GM23248 (cell line): ENCODE measurements around the gene CPNE7.

Experiments used
- EZH2 ChIP-seq: fragments of 200-600 bp; sonication (generic); IDR thresholded peaks from 2 replicates; pipeline ENCODE4 v1.6.1; 2018; ENCODE audit warnings: antibody characterized with exemption, mild to moderate bottlenecking; ENCODE audit not compliant: insufficient read depth, poor library complexity, severe bottlenecking
- EZH2phosphoT487 ChIP-seq: fragments of 200-600 bp; sonication (generic); IDR thresholded peaks from 2 replicates; pipeline ENCODE4 v1.6.1; 2018; ENCODE audit warnings: antibody characterized with exemption, moderate library complexity, mild to moderate bottlenecking, low read depth; ENCODE audit not compliant: insufficient read depth

DNA sequence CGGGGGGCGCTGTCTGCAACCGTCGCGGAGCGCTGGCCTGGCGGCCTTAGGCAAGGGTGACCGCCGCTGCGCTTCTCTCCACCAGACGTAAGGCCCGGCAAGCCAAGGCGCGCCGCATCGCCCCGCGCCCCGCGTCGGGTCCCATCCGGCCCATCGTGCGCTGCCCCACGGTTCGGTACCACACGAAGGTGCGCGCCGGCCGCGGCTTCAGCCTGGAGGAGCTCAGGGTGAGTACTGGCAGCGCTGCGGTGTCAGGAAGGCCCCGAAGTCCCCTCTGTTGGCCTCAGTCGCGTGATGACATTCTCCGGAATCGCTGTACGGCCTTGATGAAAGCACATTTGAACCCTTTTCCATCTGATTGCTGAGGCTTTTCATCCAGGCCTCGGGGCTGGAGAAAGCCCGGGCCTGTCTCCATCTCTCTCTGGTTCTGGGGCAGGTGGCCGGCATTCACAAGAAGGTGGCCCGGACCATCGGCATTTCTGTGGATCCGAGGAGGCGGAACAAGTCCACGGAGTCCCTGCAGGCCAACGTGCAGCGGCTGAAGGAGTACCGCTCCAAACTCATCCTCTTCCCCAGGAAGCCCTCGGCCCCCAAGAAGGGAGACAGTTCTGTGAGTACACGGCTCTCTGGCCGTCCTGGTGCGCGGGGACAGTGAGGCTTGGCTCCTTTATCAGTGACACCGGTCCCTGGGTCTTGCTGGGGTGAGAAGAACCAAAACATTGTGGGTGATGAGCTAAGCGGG, 14.2 kb upstream of the CPNE7 start:
- TF ChIP-seq EZH2 = no peak
- TF ChIP-seq EZH2phosphoT487 = no peak
